ENCODE data around the gene NKX2-2.
"Not testable (repeated sequence)": the region's sequence is repeated elsewhere in the genome, so short reads cannot be mapped to it uniquely, and the experiment has no call there.

Gene NKX2-2

GRCh38 chr20:21508230-21509078, 5.4 kb downstream of the NKX2-2 start:
- no peak for DNase-seq (ENCODE audit: low read depth in 2 of 2)

- DNase-seq (ENCODE audit: low read depth in 2 of 2): no peak
Measured at GRCh38 chr20:21507400-21508229, 6.2 kb downstream of the NKX2-2 start.

GRCh38 chr20:21505810-21506530, 7.9 kb downstream of the NKX2-2 start:
- peak; percentile 15 to 57 for DNase-seq (ENCODE audit: low read depth in 2 of 2)

- peak; percentile 40 to 84 for DNase-seq (ENCODE audit: low read depth in 2 of 2)
Measured at GRCh38 chr20:21505161-21505809, 8.6 kb downstream of the NKX2-2 start.

- no peak for DNase-seq (ENCODE audit: low read depth in 2 of 2)
Measured at GRCh38 chr20:21504323-21504722, 9.5 kb downstream of the NKX2-2 start.

GRCh38 chr20:21503345-21503744, 10.5 kb downstream of the NKX2-2 start:
- no peak for DNase-seq (ENCODE audit: low read depth in 2 of 2)

- no peak for DNase-seq (ENCODE audit: low read depth in 2 of 2)
Measured at GRCh38 chr20:21501184-21501583, 12.7 kb downstream of the NKX2-2 start.

GRCh38 chr20:21500599-21500998, 13.3 kb downstream of the NKX2-2 start:
- DNase-seq (ENCODE audit: low read depth in 2 of 2): no peak

- DNase-seq (ENCODE audit: low read depth in 2 of 2): no peak
Measured at GRCh38 chr20:21499641-21500040, 14.2 kb downstream of the NKX2-2 start.

GRCh38 chr20:21498635-21499034, 15.2 kb downstream of the NKX2-2 start:
- DNase-seq (ENCODE audit: low read depth in 2 of 2): no peak

GRCh38 chr20:21498195-21498594, 15.7 kb downstream of the NKX2-2 start:
- DNase-seq (ENCODE audit: low read depth in 2 of 2): no peak

- no peak for DNase-seq (ENCODE audit: low read depth in 2 of 2)
Measured at GRCh38 chr20:21496452-21496851, 17.4 kb downstream of the NKX2-2 start.

- DNase-seq (ENCODE audit: low read depth in 2 of 2): no peak
Measured at GRCh38 chr20:21493049-21493448, 20.8 kb downstream of the NKX2-2 start.

- no peak for DNase-seq (ENCODE audit: low read depth in 2 of 2)
Measured at GRCh38 chr20:21490105-21490504, 23.8 kb downstream of the NKX2-2 start.

GRCh38 chr20:21480144-21480543, 33.7 kb downstream of the NKX2-2 start:
- DNase-seq (ENCODE audit: low read depth in 2 of 2): not testable (repeated sequence)

GRCh38 chr20:21465799-21466198, 48.1 kb downstream of the NKX2-2 start:
- no peak for DNase-seq (ENCODE audit: low read depth in 2 of 2)

GRCh38 chr20:21464916-21465315, 48.9 kb downstream of the NKX2-2 start:
- DNase-seq (ENCODE audit: low read depth in 2 of 2): no peak
